ENCODE results near the gene EHF.

- no peak for TF ChIP-seq CTCF (IDR thresholded peaks at IDR 0.05)
- no peak for TF ChIP-seq POLR2AphosphoS5 (IDR thresholded peaks at IDR 0.05; ENCODE audit: low read depth, low read length)
- TF ChIP-seq SIN3A (IDR thresholded peaks at IDR 0.05; ENCODE audit: borderline replicate concordance, insufficient read depth, low read depth, low read length), result no peak
- no peak for TF ChIP-seq TCF7L2 (IDR thresholded peaks at IDR 0.05; ENCODE audit: low read depth, low read length)
- no peak for TF ChIP-seq REST (IDR thresholded peaks at IDR 0.05; ENCODE audit: insufficient read depth in 1 of 2, low read depth in 2 of 2, low read length in 1 of 2)
Observed at GRCh38 chr11:34640050-34640923, 19.4 kb downstream of the EHF start.
